Neutrophil (primary cell): ENCODE data around the gene ROBO2.

ENCODE experiments used
- H3K27ac ChIP-seq: fragments of 200-600 bp; sonication (generic); 2 replicates; pipeline ENCODE4 v1.5.1; 2016; ENCODE audit warnings: mild to moderate bottlenecking, moderate library complexity
- H3K27me3 ChIP-seq: fragments of 200-600 bp; sonication (generic); 2 replicates; pipeline ENCODE4 v1.6.0; 2016; ENCODE audit warnings: mild to moderate bottlenecking
- H3K36me3 ChIP-seq: fragments of 200-600 bp; sonication (generic); 2 replicates; pipeline ENCODE4 v1.5.1; 2017
- H3K4me1 ChIP-seq, 2 experiments: fragments of 200-600 bp in 1 of 2; sonication (generic) in 1 of 2; 1 replicate in 1 of 2; 2 replicates in 1 of 2; pipeline versions ENCODE4 v1.5.1 to v1.6.1; 2013 to 2016; ENCODE audit warnings: low read depth in 1 of 2, low read length in 1 of 2, mild to moderate bottlenecking in 1 of 2, moderate library complexity in 1 of 2; ENCODE audit not compliant: control insufficient read depth in 1 of 2, insufficient read depth in 1 of 2
- H3K4me3 ChIP-seq, 2 experiments: fragments of 200-600 bp in 1 of 2; sonication (generic) in 1 of 2; 1 replicate in 1 of 2; 2 replicates in 1 of 2; pipeline ENCODE4 v1.5.1; 2013 to 2016; ENCODE audit warnings: low read depth in 1 of 2, low read length in 1 of 2, mild to moderate bottlenecking in 1 of 2, moderate library complexity in 1 of 2
- H3K9me3 ChIP-seq: fragments of 200-600 bp; sonication (generic); 2 replicates; pipeline ENCODE4 v1.5.1; 2016
- CTCF ChIP-seq: fragments of 200-600 bp; sonication (generic); IDR thresholded peaks from 2 replicates; pipeline ENCODE4 v1.5.1; 2016; ENCODE audit warnings: antibody characterized with exemption

Gene ROBO2

GRCh38 chr3:77526573-77527113 lies 486.7 kb downstream of the ROBO2 start:
- no peak overlapping the region for H3K27ac ChIP-seq
- no peaks in the 10 kb centered on the region for H3K9me3 ChIP-seq

GRCh38 chr3:77529522-77529921 lies 489.6 kb downstream of the ROBO2 start:
- Histone ChIP-seq H3K4me3 (no peak overlapping the region), H3K4me1 (no peaks in the 10 kb centered on the region), H3K27me3 (no peaks in the 10 kb centered on the region), H3K9me3 (no peaks in the 10 kb centered on the region), H3K36me3 (no peaks in the 10 kb centered on the region), H3K27ac (no peak overlapping the region)
- no peak for TF ChIP-seq CTCF

More at GRCh38 chr3:77526573-77527113, 486.7 kb downstream of the ROBO2 start:
- H3K36me3 ChIP-seq = no peaks in the 10 kb centered on the region
- H3K4me1 ChIP-seq = no peaks in the 10 kb centered on the region
- H3K27me3 ChIP-seq = no peaks in the 10 kb centered on the region
- H3K4me3 ChIP-seq = no peak overlapping the region
- no peak for TF ChIP-seq CTCF

GRCh38 chr3:77530870-77531269 lies 491.0 kb downstream of the ROBO2 start:
- H3K4me1 ChIP-seq = no peaks in the 10 kb centered on the region
- no peak for TF ChIP-seq CTCF
- H3K27me3 ChIP-seq = no peaks in the 10 kb centered on the region
- no peaks in the 10 kb centered on the region for H3K9me3 ChIP-seq
- no peak overlapping the region for H3K4me3 ChIP-seq
- no peaks in the 10 kb centered on the region for H3K36me3 ChIP-seq
- no peak overlapping the region for H3K27ac ChIP-seq

- Histone ChIP-seq H3K27ac (no peak overlapping the region), H3K4me1 (no peaks in the 10 kb centered on the region), H3K4me3 (no peak overlapping the region), H3K27me3 (no peaks in the 10 kb centered on the region), H3K9me3 (no peaks in the 10 kb centered on the region), H3K36me3 (no peaks in the 10 kb centered on the region)
- TF ChIP-seq CTCF = no peak
Measured at GRCh38 chr3:77535116-77535515, 495.2 kb downstream of the ROBO2 start.

GRCh38 chr3:77536038-77536775 lies 496.3 kb downstream of the ROBO2 start:
- H3K27ac ChIP-seq = no peak overlapping the region
- H3K4me3 ChIP-seq = no peak overlapping the region
- no peaks in the 10 kb centered on the region for H3K36me3 ChIP-seq
- H3K4me1 ChIP-seq = no peaks in the 10 kb centered on the region
- no peaks in the 10 kb centered on the region for H3K27me3 ChIP-seq
- H3K9me3 ChIP-seq = no peaks in the 10 kb centered on the region
- no peak for TF ChIP-seq CTCF
